ENCODE data around the gene CARD9.

- TF ChIP-seq MAX (IDR thresholded peaks at IDR 0.05) (no peak), CTCF (IDR thresholded peaks at IDR 0.05; ENCODE audit: control extremely low read depth in 1 of 3, insufficient read depth in 1 of 3, low read depth in 1 of 3, low read length in 3 of 3) (no peak), POLR2A (IDR thresholded peaks at IDR 0.05; ENCODE audit: control extremely low read depth in 1 of 2, low read depth in 2 of 2, low read length in 2 of 2) (no peak), JUND (IDR thresholded peaks at IDR 0.05; ENCODE audit: low read length) (no peak), TEAD4 (IDR thresholded peaks at IDR 0.05; ENCODE audit: low read depth, low read length) (no peak), TCF12 (IDR thresholded peaks at IDR 0.05; ENCODE audit: low read depth, low read length) (no peak), RXRA (IDR thresholded peaks at IDR 0.05; ENCODE audit: insufficient read depth, low read depth, low read length) (no peak), ZNF274 (IDR thresholded peaks at IDR 0.05; ENCODE audit: borderline replicate concordance, extremely low read depth, low read length) (no peak), PHF8 (conservative IDR thresholded peaks at IDR 0.05; ENCODE audit: low read depth, low read length) (no peak), CREB1 (IDR thresholded peaks at IDR 0.05) (no peak), TAF1 (IDR thresholded peaks at IDR 0.05; ENCODE audit: low read depth, low read length) (no peak)
Observed at GRCh38 chr9:136335296-136336155, 37.9 kb downstream of the CARD9 start.
